Natural killer cell (primary cell): ENCODE results near the gene MBD5. TPM values are rescaled to one million over a fixed set of nuclear protein-coding genes. Genes with fewer than 3 reads are reported as not detected.

Source experiments
- ATAC-seq, 3 donors: fragments of 150-1000 bp in 2 of 3; fragments of 200-7000 bp in 1 of 3; cut with Tn5 transposase; 1 replicate in 1 of 3; 2 replicates in 2 of 3; pipeline ENCODE4 v1.10.0; 2021; ENCODE audit warnings: mild to moderate bottlenecking in 2 of 3, moderate library complexity in 2 of 3
- DNase-seq, 2 donors: peaks; one replicate each; pipeline versions ENCODE4 v3.0.0 to v3.0.0-alpha.2; 2013 to 2021; ENCODE audit warnings: mixed read lengths in 1 of 2
- H3K27ac ChIP-seq: one replicate; pipeline ENCODE4 v1.5.1; 2013; ENCODE audit warnings: mild to moderate bottlenecking, low read length
- H3K27me3 ChIP-seq: one replicate; pipeline ENCODE4 v1.6.1; 2013; ENCODE audit warnings: low read length; ENCODE audit not compliant: control insufficient read depth, insufficient read depth
- H3K36me3 ChIP-seq: one replicate; pipeline ENCODE4 v1.6.1; 2013; ENCODE audit warnings: low read length; ENCODE audit not compliant: control insufficient read depth, insufficient read depth
- H3K4me1 ChIP-seq: one replicate; pipeline ENCODE4 v1.6.1; 2013; ENCODE audit warnings: low read length; ENCODE audit not compliant: control insufficient read depth, insufficient read depth
- H3K4me3 ChIP-seq: one replicate; pipeline ENCODE4 v1.5.1; 2013; ENCODE audit warnings: low read length
- H3K9me3 ChIP-seq: one replicate; pipeline ENCODE4 v1.6.1; 2013; ENCODE audit warnings: low read length; ENCODE audit not compliant: control insufficient read depth, insufficient read depth
- H3K27ac Mint-ChIP-seq, 2 donors: one replicate each; pipeline ENCODE4 v1.8.0; 2022; ENCODE audit warnings: mild to moderate bottlenecking in 2 of 2, mixed read lengths in 2 of 2, moderate library complexity in 1 of 2
- H3K27me3 Mint-ChIP-seq, 2 donors: one replicate each; pipeline ENCODE4 v1.8.0; 2022; ENCODE audit warnings: low read depth in 2 of 2, mixed read lengths in 2 of 2
- H3K36me3 Mint-ChIP-seq: one replicate; pipeline ENCODE4 v1.8.0; 2022; ENCODE audit warnings: mixed read lengths
- H3K4me1 Mint-ChIP-seq, 2 donors: one replicate each; pipeline ENCODE4 v1.8.0; 2022; ENCODE audit warnings: mixed read lengths in 2 of 2
- H3K4me3 Mint-ChIP-seq: one replicate; pipeline ENCODE4 v1.8.0; 2022; ENCODE audit warnings: mild to moderate bottlenecking, moderate library complexity, mixed read lengths
- H3K9me3 Mint-ChIP-seq, 2 donors: one replicate each; pipeline ENCODE4 v1.8.0; 2022; ENCODE audit warnings: mixed read lengths in 2 of 2
- CTCF ChIP-seq: fragments of 200-600 bp; IDR thresholded peaks from one replicate; pipeline ENCODE4 v1.8.0; 2022; ENCODE audit warnings: antibody characterized with exemption
- WGBS: methylation state at CpG from one replicate; pipeline ENCODE4 v1.1.7; 2013; ENCODE audit warnings: missing lambda C conversion rate; ENCODE audit not compliant: insufficient coverage; 5-methylcytosine and 5-hydroxymethylcytosine counted together
- intact Hi-C: fragments of 100-400 bp; cut with micrococcal nuclease; formaldehyde crosslinking; loops from one replicate; pipeline ENCODE4 v1.14.2; 2022
- total RNA-seq, 4 donors: library from RNA; stranded (reverse); fragments of 120-200 nt in 1 of 4; gene quantifications; one replicate each; pipeline versions ENCODE4 v1.2.3 to v1.2.4, GENCODE V29; 2013 to 2022

The MBD5 gene
- total RNA-seq, 3 donors from 2014 or later (not counting 1 experiment from before 2014, with no cell fraction given) = 83.8 to 96.3 (median 89.7) TPM

- Mint-ChIP-seq H3K9me3 (no peaks in the 10 kb centered on the region), H3K4me1 (peaks cover 0 to 5% of the 10 kb centered on the region in 2 donors), H3K27me3 (no peaks in the 10 kb centered on the region), H3K36me3 (no peaks in the 10 kb centered on the region), H3K4me3 (no peak overlapping the region), H3K27ac (no peak overlapping the region)
- Histone ChIP-seq H3K27ac (no peak overlapping the region), H3K4me3 (no peak overlapping the region), H3K36me3 (no peaks in the 10 kb centered on the region), H3K9me3 (no peaks in the 10 kb centered on the region), H3K27me3 (no peaks in the 10 kb centered on the region), H3K4me1 (no peaks in the 10 kb centered on the region)
- 97% methylated on average over 3 of the region's 3 CpGs for WGBS
- DNase-seq = no peak
- no peak for TF ChIP-seq CTCF
- intact Hi-C loops = no loop called here
- ATAC-seq = no peak
Observed at GRCh38 chr2:148279216-148279615, 258.3 kb downstream of the MBD5 start.

- ATAC-seq (no peak), DNase-seq (no peak)
- Histone ChIP-seq H3K27ac (no peak overlapping the region), H3K4me3 (no peak overlapping the region), H3K27me3 (no peaks in the 10 kb centered on the region), H3K9me3 (no peaks in the 10 kb centered on the region), H3K4me1 (no peaks in the 10 kb centered on the region), H3K36me3 (no peaks in the 10 kb centered on the region)
- Mint-ChIP-seq H3K27me3 (no peaks in the 10 kb centered on the region), H3K4me3 (no peak overlapping the region), H3K36me3 (no peaks in the 10 kb centered on the region), H3K9me3 (no peaks in the 10 kb centered on the region), H3K4me1 (peaks cover 0 to 5% of the 10 kb centered on the region in 2 donors), H3K27ac (no peak overlapping the region)
- intact Hi-C loops = no loop called here
- WGBS = 100% methylated on average over 1 of the region's 1 CpG
- TF ChIP-seq CTCF = no peak
Observed at GRCh38 chr2:148282201-148282600, 261.3 kb downstream of the MBD5 start.

- no peaks in the 10 kb centered on the region for H3K9me3 ChIP-seq
- Mint-ChIP-seq H3K4me1 (peaks cover 0 to 3% of the 10 kb centered on the region in 2 donors), H3K27ac (no peak overlapping the region), H3K9me3 (no peaks in the 10 kb centered on the region), H3K27me3 (no peaks in the 10 kb centered on the region), H3K4me3 (no peak overlapping the region), H3K36me3 (no peaks in the 10 kb centered on the region)
- H3K27ac ChIP-seq = no peak overlapping the region
- no peaks in the 10 kb centered on the region for H3K27me3 ChIP-seq
- no peak overlapping the region for H3K4me3 ChIP-seq
- ATAC-seq = no peak
- TF ChIP-seq CTCF = no peak
- no peaks in the 10 kb centered on the region for H3K36me3 ChIP-seq
- intact Hi-C loops = no loop called here
- H3K4me1 ChIP-seq = no peaks in the 10 kb centered on the region
- 100% methylated on average over 1 of the region's 2 CpGs for WGBS
- no peak for DNase-seq
Observed at GRCh38 chr2:148292431-148292830, 271.5 kb downstream of the MBD5 start.

GRCh38 chr2:148298196-148298595 lies 277.3 kb downstream of the MBD5 start:
- no peaks in the 10 kb centered on the region for H3K36me3 ChIP-seq
- no peak overlapping the region for H3K27ac ChIP-seq
- H3K27ac Mint-ChIP-seq = no peak overlapping the region
- no peaks in the 10 kb centered on the region for H3K36me3 Mint-ChIP-seq
- ATAC-seq (no peak), DNase-seq (no peak)
- H3K27me3 ChIP-seq = no peaks in the 10 kb centered on the region
- H3K4me3 ChIP-seq = no peak overlapping the region
- no peaks in the 10 kb centered on the region for H3K27me3 Mint-ChIP-seq
- H3K4me1 ChIP-seq = no peaks in the 10 kb centered on the region
- intact Hi-C loops = no loop called here
- no peaks in the 10 kb centered on the region for H3K9me3 ChIP-seq
- no peaks in the 10 kb centered on the region for H3K9me3 Mint-ChIP-seq
- H3K4me3 Mint-ChIP-seq = no peak overlapping the region
- TF ChIP-seq CTCF = no peak
- peaks cover 0 to 8% of the 10 kb centered on the region in 2 donors for H3K4me1 Mint-ChIP-seq
